HG02852 (cell line): Measurements from ENCODE around the gene OTUD3.
"Not testable (repeated sequence)": the region's sequence is repeated elsewhere in the genome, so short reads cannot be mapped to it uniquely, and the experiment has no call there.

Source experiments
- ATAC-seq: cut with Tn5 transposase; IDR thresholded peaks from one replicate; pipeline ENCODE4 v1.9.1; 2021; ENCODE audit warnings: mild to moderate bottlenecking, moderate library complexity; ENCODE audit not compliant: unreplicated experiment

Gene OTUD3

GRCh38 chr1:19868575-19868974 lies 13.6 kb upstream of the OTUD3 start:
- not testable (repeated sequence) for ATAC-seq

- ATAC-seq: not testable (repeated sequence)
Observed at GRCh38 chr1:19869453-19869852, 12.7 kb upstream of the OTUD3 start.

- no peak for ATAC-seq
Observed at GRCh38 chr1:19869929-19870328, 12.3 kb upstream of the OTUD3 start.

GRCh38 chr1:19872190-19872589 lies 10.0 kb upstream of the OTUD3 start:
- ATAC-seq: no peak

GRCh38 chr1:19877181-19877750 lies 4.9 kb upstream of the OTUD3 start:
- ATAC-seq: no peak

- no peak for ATAC-seq
Observed at GRCh38 chr1:19877821-19878636, 4.2 kb upstream of the OTUD3 start.

- ATAC-seq: no peak
Observed at GRCh38 chr1:19878637-19878985, 3.6 kb upstream of the OTUD3 start.

- no peak for ATAC-seq
Observed at GRCh38 chr1:19879227-19879626, 3.0 kb upstream of the OTUD3 start.

GRCh38 chr1:19879661-19880060 lies 2.5 kb upstream of the OTUD3 start:
- ATAC-seq: no peak

- not testable (repeated sequence) for ATAC-seq
Observed at GRCh38 chr1:19880841-19881240, 1.4 kb upstream of the OTUD3 start.

- no peak for ATAC-seq
Observed at GRCh38 chr1:19884312-19884711, 2.1 kb downstream of the OTUD3 start.

- no peak for ATAC-seq
Observed at GRCh38 chr1:19885821-19886220, 3.6 kb downstream of the OTUD3 start.

- ATAC-seq: no peak
Observed at GRCh38 chr1:19888112-19888511, 5.9 kb downstream of the OTUD3 start.

- no peak for ATAC-seq
Observed at GRCh38 chr1:19889656-19890055, 7.5 kb downstream of the OTUD3 start.

- ATAC-seq: no peak
Observed at GRCh38 chr1:19892129-19892528, 9.9 kb downstream of the OTUD3 start.

- ATAC-seq: no peak
Observed at GRCh38 chr1:19892628-19893168, 10.5 kb downstream of the OTUD3 start.

GRCh38 chr1:19893687-19894086 lies 11.5 kb downstream of the OTUD3 start:
- ATAC-seq: no peak

- no peak for ATAC-seq
Observed at GRCh38 chr1:19894218-19894617, 12.0 kb downstream of the OTUD3 start.

GRCh38 chr1:19901653-19902052 lies 19.5 kb downstream of the OTUD3 start:
- ATAC-seq: no peak

GRCh38 chr1:19903621-19904020 lies 21.4 kb downstream of the OTUD3 start:
- ATAC-seq: no peak

- ATAC-seq: no peak
Observed at GRCh38 chr1:19907456-19907855, 25.3 kb downstream of the OTUD3 start.

- ATAC-seq: no peak
Observed at GRCh38 chr1:19909392-19909791, 27.2 kb downstream of the OTUD3 start.
